IMR-90 (cell line): ENCODE data around the gene MSRB1.

Source experiments
- BHLHE40 ChIP-seq: fragments of 150-350 bp; IDR thresholded peaks from 2 replicates; pipeline ENCODE4 v1.6.1; 2016; ENCODE audit warnings: mild to moderate bottlenecking, low read depth, low read length
- CEBPB ChIP-seq: IDR thresholded peaks from 2 replicates; pipeline ENCODE4 v1.6.1; 2012; ENCODE audit warnings: low read depth, low read length, improper control_type of control experiment
- CHD1 ChIP-seq: IDR thresholded peaks from 2 replicates; pipeline ENCODE4 v1.6.1; 2012; ENCODE audit warnings: low read depth, low read length, improper control_type of control experiment
- CTCF ChIP-seq: conservative IDR thresholded peaks from 2 replicates; pipeline ENCODE4 v1.5.1; 2012; ENCODE audit warnings: mild to moderate bottlenecking, low read depth, low read length, improper control_type of control experiment
- MAZ ChIP-seq: IDR thresholded peaks from 2 replicates; pipeline ENCODE4 v1.6.1; 2012; ENCODE audit warnings: low read depth, mild to moderate bottlenecking, low read length, improper control_type of control experiment, moderate library complexity, borderline replicate concordance
- MXI1 ChIP-seq: IDR thresholded peaks from 2 replicates; pipeline ENCODE4 v1.6.1; 2012; ENCODE audit warnings: low read depth, mild to moderate bottlenecking, low read length, moderate library complexity, borderline replicate concordance
- POLR2A ChIP-seq: IDR thresholded peaks from 2 replicates; pipeline ENCODE4 v1.6.1; 2012; ENCODE audit warnings: mild to moderate bottlenecking, low read depth, low read length
- RAD21 ChIP-seq: IDR thresholded peaks from 2 replicates; pipeline ENCODE4 v1.6.1; 2012; ENCODE audit warnings: low read length, improper control_type of control experiment
- RFX5 ChIP-seq: IDR thresholded peaks from 2 replicates; pipeline ENCODE4 v1.8.0; 2012; ENCODE audit warnings: low read depth, mild to moderate bottlenecking, low read length, moderate library complexity
- SMC3 ChIP-seq: fragments of 150-350 bp; IDR thresholded peaks from 2 replicates; pipeline ENCODE4 v1.6.1; 2016; ENCODE audit warnings: low read depth, mild to moderate bottlenecking, antibody characterized with exemption, low read length, moderate library complexity
- TF ChIP-seq, protein P1 (sequence below): fragments of 150-350 bp; IDR thresholded peaks from 2 replicates; pipeline ENCODE4 v1.6.1; 2017; ENCODE audit warnings: mild to moderate bottlenecking, antibody characterized with exemption, low read length, low read depth

GRCh38 chr16:1895068-1895467 lies 47.9 kb downstream of the MSRB1 start:
- TF ChIP-seq CEBPB = no peak
- TF ChIP-seq BHLHE40 = no peak
- TF ChIP-seq CTCF = no peak
- TF ChIP-seq POLR2A = no peak
- TF ChIP-seq CHD1 = no peak
- TF ChIP-seq, protein P1, sequence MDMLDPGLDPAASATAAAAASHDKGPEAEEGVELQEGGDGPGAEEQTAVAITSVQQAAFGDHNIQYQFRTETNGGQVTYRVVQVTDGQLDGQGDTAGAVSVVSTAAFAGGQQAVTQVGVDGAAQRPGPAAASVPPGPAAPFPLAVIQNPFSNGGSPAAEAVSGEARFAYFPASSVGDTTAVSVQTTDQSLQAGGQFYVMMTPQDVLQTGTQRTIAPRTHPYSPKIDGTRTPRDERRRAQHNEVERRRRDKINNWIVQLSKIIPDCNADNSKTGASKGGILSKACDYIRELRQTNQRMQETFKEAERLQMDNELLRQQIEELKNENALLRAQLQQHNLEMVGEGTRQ = no peak
- no peak for TF ChIP-seq MAZ
- TF ChIP-seq RFX5 = no peak
- no peak for TF ChIP-seq MXI1
- TF ChIP-seq RAD21 = no peak
- TF ChIP-seq SMC3 = no peak
